Uterus (tissue), 4 donors: Measurements from ENCODE around the gene ADGRD1. TPM values are rescaled to one million over a fixed set of nuclear protein-coding genes. Genes with fewer than 3 reads are reported as not detected.

Experiments
- DNase-seq, 2 donors: peaks; one replicate each; pipeline ENCODE4 v3.0.0-alpha.2; 2019 to 2020
- H3K27ac ChIP-seq, 2 donors: fragments of 200-600 bp; sonication (generic); 1 replicate in 1 of 2; 2 replicates in 1 of 2; pipeline ENCODE4 v1.5.1; 2016 to 2018
- H3K27me3 ChIP-seq, 2 donors: fragments of 200-600 bp; sonication (generic); one replicate each; pipeline ENCODE4 v1.5.1; 2018 to 2019; ENCODE audit warnings: control low read depth in 1 of 2
- H3K36me3 ChIP-seq, 2 donors: fragments of 200-600 bp; sonication (generic); one replicate each; pipeline ENCODE4 v1.5.1; 2019; ENCODE audit warnings: control low read depth in 1 of 2
- H3K4me1 ChIP-seq, 2 donors: fragments of 200-600 bp; sonication (generic); one replicate each; pipeline ENCODE4 v1.5.1; 2018 to 2019; ENCODE audit warnings: control low read depth in 1 of 2
- H3K4me3 ChIP-seq, 2 donors: fragments of 200-600 bp; sonication (generic); 1 replicate in 1 of 2; 2 replicates in 1 of 2; pipeline ENCODE4 v1.5.1; 2018 to 2019; ENCODE audit warnings: mild to moderate bottlenecking in 1 of 2
- H3K9me3 ChIP-seq, 2 donors: fragments of 200-600 bp; sonication (generic); one replicate each; pipeline ENCODE4 v1.5.1; 2019; ENCODE audit warnings: control low read depth in 1 of 2
- POLR2A ChIP-seq, 2 donors: fragments of 450-650 bp; IDR thresholded peaks; one replicate each; pipeline ENCODE4 v1.6.1; 2016; ENCODE audit warnings: antibody characterized with exemption in 2 of 2, mild to moderate bottlenecking in 1 of 2, moderate library complexity in 1 of 2
- intact Hi-C: fragments of 100-400 bp; cut with DNase I; formaldehyde crosslinking; loops from one replicate; pipeline ENCODE4 v1.15.1; 2023; ENCODE audit warnings: low total_unique reads
- total RNA-seq, 4 donors: library from RNA; depleted of rRNA in 3 of 4; stranded (reverse); fragments of >200 nt in 3 of 4; gene quantifications; one replicate each; pipeline versions ENCODE4 v1.1.0 to v1.2.4, GENCODE V29; 2014 to 2023
- TF ChIP-seq, protein P1 (sequence below), 4 experiments: fragments of 200-600 bp in 2 of 4; fragments of 450-650 bp in 2 of 4; sonication (generic) in 2 of 4; IDR thresholded peaks; one replicate each; pipeline ENCODE4 v1.5.1; 2016 to 2019; ENCODE audit warnings: antibody characterized with exemption in 4 of 4, mild to moderate bottlenecking in 2 of 4, moderate library complexity in 1 of 4
- donor health status: DM: yes; HTN: yes; CAD: no.

ADGRD1 gene
- total RNA-seq, 4 donors from 2014 or later = 13.5 to 89.9 (median 33.7) TPM

DNA sequence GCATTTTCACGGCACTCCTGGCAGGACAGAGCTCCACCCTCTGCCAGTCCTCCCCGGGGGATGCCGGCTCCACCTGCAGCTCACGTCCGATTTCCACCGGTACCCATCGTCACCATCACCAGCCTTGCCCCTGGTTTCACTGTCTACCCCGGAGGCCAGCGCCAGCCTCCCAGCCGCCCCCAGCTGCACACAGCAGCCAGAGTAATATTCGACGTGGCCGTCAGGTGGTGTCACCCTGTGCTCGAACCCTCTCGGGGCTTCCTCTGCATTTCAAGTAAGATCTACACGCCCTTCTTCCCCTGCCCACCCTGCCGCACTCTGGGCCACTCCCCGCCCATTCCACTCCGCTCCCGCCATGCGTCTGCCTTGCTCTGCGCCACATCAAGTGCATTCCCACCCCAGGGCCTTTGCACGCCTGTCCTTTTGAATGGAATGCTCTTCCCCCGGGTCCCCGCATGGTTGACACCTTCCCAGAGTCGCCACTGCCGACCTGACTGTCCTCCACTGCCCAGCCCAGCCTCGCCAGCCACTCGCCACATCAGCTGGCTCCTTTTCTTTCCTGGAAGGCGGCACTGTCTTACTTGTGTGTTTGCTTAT, 80.3 kb downstream of the ADGRD1 start:
- no peaks in the 10 kb centered on the region for H3K27me3 ChIP-seq
- intact Hi-C loops = no loop called here
- TF ChIP-seq, protein P1, sequence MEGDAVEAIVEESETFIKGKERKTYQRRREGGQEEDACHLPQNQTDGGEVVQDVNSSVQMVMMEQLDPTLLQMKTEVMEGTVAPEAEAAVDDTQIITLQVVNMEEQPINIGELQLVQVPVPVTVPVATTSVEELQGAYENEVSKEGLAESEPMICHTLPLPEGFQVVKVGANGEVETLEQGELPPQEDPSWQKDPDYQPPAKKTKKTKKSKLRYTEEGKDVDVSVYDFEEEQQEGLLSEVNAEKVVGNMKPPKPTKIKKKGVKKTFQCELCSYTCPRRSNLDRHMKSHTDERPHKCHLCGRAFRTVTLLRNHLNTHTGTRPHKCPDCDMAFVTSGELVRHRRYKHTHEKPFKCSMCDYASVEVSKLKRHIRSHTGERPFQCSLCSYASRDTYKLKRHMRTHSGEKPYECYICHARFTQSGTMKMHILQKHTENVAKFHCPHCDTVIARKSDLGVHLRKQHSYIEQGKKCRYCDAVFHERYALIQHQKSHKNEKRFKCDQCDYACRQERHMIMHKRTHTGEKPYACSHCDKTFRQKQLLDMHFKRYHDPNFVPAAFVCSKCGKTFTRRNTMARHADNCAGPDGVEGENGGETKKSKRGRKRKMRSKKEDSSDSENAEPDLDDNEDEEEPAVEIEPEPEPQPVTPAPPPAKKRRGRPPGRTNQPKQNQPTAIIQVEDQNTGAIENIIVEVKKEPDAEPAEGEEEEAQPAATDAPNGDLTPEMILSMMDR (IDR thresholded peaks at IDR 0.05) = no peak
- no peak for TF ChIP-seq POLR2A (IDR thresholded peaks at IDR 0.05)

DNA sequence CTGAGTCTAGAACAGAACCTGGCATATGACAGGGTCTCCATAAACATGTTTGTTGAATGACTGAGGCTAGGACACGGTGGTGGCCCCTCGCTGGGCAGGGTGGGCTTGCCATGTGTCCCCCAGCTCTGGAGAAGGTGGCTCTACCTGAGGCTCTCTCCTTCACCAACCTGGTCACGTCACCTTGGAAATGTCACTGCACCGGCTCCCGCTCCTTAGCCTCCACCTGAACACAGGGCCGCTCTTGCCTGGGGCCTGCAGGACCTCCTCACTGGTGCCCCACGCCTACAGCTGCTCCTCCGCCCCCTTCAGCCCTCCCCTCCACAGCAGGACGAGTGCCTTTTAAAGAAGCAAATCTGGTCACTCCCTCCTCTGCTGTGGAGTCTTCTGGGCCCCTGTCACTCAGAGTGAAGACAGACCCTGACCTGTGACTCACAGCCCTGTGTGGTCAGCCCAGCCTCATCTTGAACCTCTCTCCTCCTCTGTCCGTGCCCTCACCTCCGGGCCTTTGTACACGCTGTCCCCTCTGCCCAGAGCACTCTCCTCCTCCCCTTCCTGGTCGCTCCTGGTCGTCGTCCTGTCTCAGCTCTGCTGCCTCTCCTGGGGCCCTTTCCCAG, 81.0 kb downstream of the ADGRD1 start:
- H3K27me3 ChIP-seq = no peaks in the 10 kb centered on the region
- intact Hi-C loops = no loop called here
- TF ChIP-seq, protein P1 (IDR thresholded peaks at IDR 0.05) = no peak
- no peak for TF ChIP-seq POLR2A (IDR thresholded peaks at IDR 0.05)
- no peak overlapping the region for H3K4me3 ChIP-seq
- no peak for DNase-seq
- no peaks in the 10 kb centered on the region for H3K4me1 ChIP-seq
- no peak overlapping the region for H3K27ac ChIP-seq
- no peaks in the 10 kb centered on the region for H3K9me3 ChIP-seq
- no peaks in the 10 kb centered on the region for H3K36me3 ChIP-seq

More for the DNA sequence above, 80.3 kb downstream of the ADGRD1 start:
- Histone ChIP-seq H3K4me1 (no peaks in the 10 kb centered on the region), H3K4me3 (no peak overlapping the region), H3K27ac (no peak overlapping the region), H3K9me3 (no peaks in the 10 kb centered on the region), H3K36me3 (no peaks in the 10 kb centered on the region)
- no peak for DNase-seq

DNA sequence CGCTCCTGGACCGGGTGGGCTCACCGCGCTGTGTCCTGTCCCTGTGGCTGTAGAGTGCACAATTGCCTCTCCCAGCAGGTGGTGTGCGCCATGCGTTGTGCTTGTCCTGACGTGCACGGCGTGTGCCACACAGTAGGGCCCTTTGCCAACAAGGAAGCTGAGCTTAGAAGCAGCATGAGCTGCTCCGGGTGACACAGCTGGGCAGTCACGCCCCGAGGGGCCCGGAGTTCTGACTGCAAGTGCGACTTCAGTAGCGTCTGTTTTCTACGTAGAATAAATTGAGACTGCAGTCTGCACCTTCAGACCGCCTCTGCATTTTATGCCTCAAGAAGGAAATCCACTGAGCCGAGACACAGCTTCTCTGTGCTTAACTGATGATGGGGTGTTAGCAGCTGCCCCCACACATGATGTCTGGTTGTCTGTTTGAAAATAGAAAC, 81.6 kb downstream of the ADGRD1 start:
- no peaks in the 10 kb centered on the region for H3K9me3 ChIP-seq
- no peak for DNase-seq
- no peak overlapping the region for H3K4me3 ChIP-seq
- no peaks in the 10 kb centered on the region for H3K36me3 ChIP-seq
- H3K27ac ChIP-seq = no peak overlapping the region
- H3K4me1 ChIP-seq = no peaks in the 10 kb centered on the region
- no peaks in the 10 kb centered on the region for H3K27me3 ChIP-seq
- TF ChIP-seq, protein P1 (IDR thresholded peaks at IDR 0.05) = no peak
- no peak for TF ChIP-seq POLR2A (IDR thresholded peaks at IDR 0.05)
- intact Hi-C loops = no loop called here

DNA sequence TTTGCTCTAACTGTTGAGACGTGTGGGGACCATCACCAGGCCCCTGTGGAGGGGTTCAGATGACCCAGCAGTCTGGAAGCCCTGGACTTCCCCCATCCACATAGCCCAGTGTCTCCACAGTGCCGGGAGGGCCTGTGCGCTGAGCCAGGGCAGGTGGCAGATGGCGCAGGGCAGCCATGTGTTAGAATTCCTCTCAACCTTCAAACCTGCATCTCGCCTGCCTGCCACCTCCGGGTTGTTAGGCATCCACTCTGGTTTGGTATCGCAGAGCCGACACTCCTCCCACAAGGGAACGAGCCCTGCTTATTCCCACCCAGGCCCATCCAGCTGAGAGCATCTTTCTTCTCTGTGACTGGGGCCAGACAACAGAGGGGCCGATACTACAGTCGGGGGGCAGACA, 84.5 kb downstream of the ADGRD1 start:
- H3K9me3 ChIP-seq = no peaks in the 10 kb centered on the region
- DNase-seq = no peak
- H3K27me3 ChIP-seq = no peaks in the 10 kb centered on the region
- H3K4me1 ChIP-seq = no peaks in the 10 kb centered on the region
- no peak overlapping the region for H3K27ac ChIP-seq
- no peak for TF ChIP-seq POLR2A (IDR thresholded peaks at IDR 0.05)
- TF ChIP-seq, protein P1 (IDR thresholded peaks at IDR 0.05) = no peak
- H3K36me3 ChIP-seq = no peaks in the 10 kb centered on the region
- intact Hi-C loops = no loop called here
- H3K4me3 ChIP-seq = no peak overlapping the region
